Astrocyte (in vitro differentiated cells and primary cell): ENCODE results near the gene RBFOX2. TPM values are rescaled to one million over a fixed set of nuclear protein-coding genes. Genes with fewer than 3 reads are reported as not detected.
"Not testable (repeated sequence)": the region's sequence is repeated elsewhere in the genome, so short reads cannot be mapped to it uniquely, and the experiment has no call there.

Source experiments
- DNase-seq: peaks from one replicate; pipeline ENCODE4 v3.0.0-alpha.2; 2010; ENCODE audit warnings: low read depth
- FAIRE-seq: peaks from 2 replicates; lab custom pipeline; 2011; peaks lifted over from hg19 to GRCh38; lab: Jason Lieb, UNC
- H2AFZ ChIP-seq: 2 replicates; pipeline ENCODE4 v1.6.0; 2012; ENCODE audit warnings: low read depth, low read length, inconsistent platforms
- H3K27ac ChIP-seq: 2 replicates; pipeline ENCODE4 v1.5.1; 2011; ENCODE audit warnings: low read depth, low read length, inconsistent platforms
- H3K27me3 ChIP-seq: 2 replicates; pipeline ENCODE4 v1.6.0; 2011; ENCODE audit warnings: low read length, inconsistent platforms; ENCODE audit not compliant: insufficient read depth
- H3K36me3 ChIP-seq: 2 replicates; pipeline ENCODE4 v1.5.1; 2011; ENCODE audit warnings: low read length, inconsistent platforms; ENCODE audit not compliant: insufficient read depth
- H3K4me1 ChIP-seq: 2 replicates; pipeline ENCODE4 v1.5.1; 2011; ENCODE audit warnings: low read length, inconsistent platforms; ENCODE audit not compliant: insufficient read depth
- H3K4me2 ChIP-seq: 2 replicates; pipeline ENCODE4 v1.6.0; 2012; ENCODE audit warnings: low read length, inconsistent platforms
- H3K4me3 ChIP-seq: 2 replicates; pipeline ENCODE4 v1.5.1; 2011; ENCODE audit warnings: low read depth, mild to moderate bottlenecking, low read length, inconsistent platforms; ENCODE audit not compliant: insufficient read depth
- H3K79me2 ChIP-seq: 2 replicates; pipeline ENCODE4 v1.6.0; 2012; ENCODE audit warnings: mild to moderate bottlenecking, low read length, inconsistent platforms; ENCODE audit not compliant: insufficient read depth
- H3K9ac ChIP-seq: 2 replicates; pipeline ENCODE4 v1.6.0; 2012; ENCODE audit warnings: mild to moderate bottlenecking, low read length, inconsistent platforms
- H3K9me3 ChIP-seq: 2 replicates; pipeline ENCODE4 v1.5.1; 2012; ENCODE audit warnings: low read depth, mild to moderate bottlenecking, low read length, inconsistent platforms; ENCODE audit not compliant: insufficient read depth
- H4K20me1 ChIP-seq: 2 replicates; pipeline ENCODE4 v1.6.0; 2012; ENCODE audit warnings: low read length, inconsistent platforms; ENCODE audit not compliant: insufficient read depth
- H3K27ac Mint-ChIP-seq: one replicate; pipeline ENCODE4 v1.8.0; 2021; ENCODE audit warnings: mild to moderate bottlenecking, mixed read lengths; ENCODE audit not compliant: unreplicated experiment
- H3K27me3 Mint-ChIP-seq: one replicate; pipeline ENCODE4 v1.8.0; 2021; ENCODE audit warnings: low read depth, mixed read lengths; ENCODE audit not compliant: unreplicated experiment
- H3K36me3 Mint-ChIP-seq: one replicate; pipeline ENCODE4 v1.8.0; 2021; ENCODE audit warnings: low read depth, mixed read lengths; ENCODE audit not compliant: unreplicated experiment
- H3K4me1 Mint-ChIP-seq: one replicate; pipeline ENCODE4 v1.8.0; 2021; ENCODE audit warnings: low read depth, mixed read lengths; ENCODE audit not compliant: unreplicated experiment
- H3K4me3 Mint-ChIP-seq: one replicate; pipeline ENCODE4 v1.8.0; 2021; ENCODE audit warnings: mild to moderate bottlenecking, moderate library complexity, mixed read lengths; ENCODE audit not compliant: unreplicated experiment
- H3K9me3 Mint-ChIP-seq: one replicate; pipeline ENCODE4 v1.8.0; 2021; ENCODE audit warnings: mild to moderate bottlenecking, mixed read lengths; ENCODE audit not compliant: unreplicated experiment
- CTCF ChIP-seq: IDR thresholded peaks from 2 replicates; pipeline ENCODE4 v1.5.1; 2011; ENCODE audit warnings: low read depth, mild to moderate bottlenecking, inconsistent platforms, low read length, moderate library complexity; ENCODE audit not compliant: insufficient read depth
- EZH2 ChIP-seq: IDR thresholded peaks from 2 replicates; pipeline ENCODE4 v1.6.1; 2012; ENCODE audit warnings: mild to moderate bottlenecking, low read length, inconsistent platforms; ENCODE audit not compliant: insufficient read depth
- total RNA-seq: library from RNA; stranded (reverse); gene quantifications from 2 replicates; pipeline ENCODE4 v1.2.1, GENCODE V29; 2021

Gene RBFOX2
- total RNA-seq, 1 donor from 2014 or later: 169 TPM

GRCh38 chr22:36048911-36049677 lies 20.5 kb upstream of the RBFOX2 start:
- no peaks in the 10 kb centered on the region for H3K9me3 Mint-ChIP-seq
- no peaks in the 10 kb centered on the region for H3K27me3 Mint-ChIP-seq
- Histone ChIP-seq H3K27ac (peak overlapping the region; percentile 42), H3K36me3 (no peaks in the 10 kb centered on the region), H3K4me3 (no peak overlapping the region), H3K9ac (no peak overlapping the region), H3K27me3 (no peaks in the 10 kb centered on the region), H3K4me1 (peaks cover 15% of the 10 kb centered on the region), H2AFZ (peak overlapping the region; percentile 2), H4K20me1 (no peaks in the 10 kb centered on the region), H3K9me3 (no peaks in the 10 kb centered on the region), H3K4me2 (peak overlapping the region; percentile 43), H3K79me2 (no peaks in the 10 kb centered on the region)
- peaks cover 20% of the 10 kb centered on the region for H3K4me1 Mint-ChIP-seq
- no peak overlapping the region for H3K4me3 Mint-ChIP-seq
- H3K27ac Mint-ChIP-seq: peak overlapping the region; percentile 87
- peak; percentile 73 for FAIRE-seq
- TF ChIP-seq EZH2 (no peak), CTCF (no peak)
- H3K36me3 Mint-ChIP-seq: no peaks in the 10 kb centered on the region
- DNase-seq: peak; percentile 79

- not testable (repeated sequence) for H4K20me1 ChIP-seq, H3K27ac ChIP-seq, H3K27me3 Mint-ChIP-seq
These were observed 15.9 kb upstream of the RBFOX2 start for GRCh38 chr22:36044517-36044916.

GRCh38 chr22:36042240-36042639 lies 13.6 kb upstream of the RBFOX2 start:
- no peak overlapping the region for H3K9ac ChIP-seq
- no peak overlapping the region for H3K27ac ChIP-seq
- H3K4me3 ChIP-seq: no peak overlapping the region
- H2AFZ ChIP-seq: no peak overlapping the region
- H3K36me3 ChIP-seq: no peaks in the 10 kb centered on the region
- Mint-ChIP-seq H3K4me3 (no peak overlapping the region), H3K36me3 (no peaks in the 10 kb centered on the region), H3K27ac (no peak overlapping the region), H3K27me3 (peaks cover 7% of the 10 kb centered on the region), H3K9me3 (no peaks in the 10 kb centered on the region), H3K4me1 (no peaks in the 10 kb centered on the region)
- H3K79me2 ChIP-seq: no peaks in the 10 kb centered on the region
- no peak for DNase-seq
- no peaks in the 10 kb centered on the region for H3K4me1 ChIP-seq
- TF ChIP-seq EZH2 (no peak), CTCF (no peak)
- FAIRE-seq: no peak
- H3K4me2 ChIP-seq: no peak overlapping the region
- no peaks in the 10 kb centered on the region for H3K27me3 ChIP-seq
- H4K20me1 ChIP-seq: no peaks in the 10 kb centered on the region
- H3K9me3 ChIP-seq: no peaks in the 10 kb centered on the region

More at GRCh38 chr22:36044517-36044916, 15.9 kb upstream of the RBFOX2 start:
- H2AFZ ChIP-seq, FAIRE-seq, H3K27ac Mint-ChIP-seq, H3K9ac ChIP-seq, DNase-seq, H3K36me3 Mint-ChIP-seq, H3K4me1 ChIP-seq, H3K9me3 ChIP-seq, H3K79me2 ChIP-seq, H3K9me3 Mint-ChIP-seq, H3K4me3 ChIP-seq, H3K4me3 Mint-ChIP-seq, H3K36me3 ChIP-seq, H3K4me1 Mint-ChIP-seq, H3K27me3 ChIP-seq, H3K4me2 ChIP-seq: not testable (repeated sequence)
